HG02623 (cell line): Measurements from ENCODE around the gene ELOA2.
A peak's percentile ranks its signal among the peaks of the same experiment; 100 is the strongest.
"Not testable (repeated sequence)": the region's sequence is repeated elsewhere in the genome, so short reads cannot be mapped to it uniquely, and the experiment has no call there.

Experiments used
- ATAC-seq: cut with Tn5 transposase; IDR thresholded peaks from one replicate; pipeline ENCODE4 v1.9.1; 2021; ENCODE audit warnings: moderate library complexity; ENCODE audit not compliant: unreplicated experiment

Gene ELOA2

GRCh38 chr18:47035156-47035671 is at the start of gene ELOA2:
ELOA2 (minus strand) TSS chr18:47035621; CDS start chr18:47035264, 357 bp downstream.
- no peak for ATAC-seq

- ATAC-seq: no peak
These were observed 46.2 kb upstream of the ELOA2 start for GRCh38 chr18:47081578-47081977.

DNA sequence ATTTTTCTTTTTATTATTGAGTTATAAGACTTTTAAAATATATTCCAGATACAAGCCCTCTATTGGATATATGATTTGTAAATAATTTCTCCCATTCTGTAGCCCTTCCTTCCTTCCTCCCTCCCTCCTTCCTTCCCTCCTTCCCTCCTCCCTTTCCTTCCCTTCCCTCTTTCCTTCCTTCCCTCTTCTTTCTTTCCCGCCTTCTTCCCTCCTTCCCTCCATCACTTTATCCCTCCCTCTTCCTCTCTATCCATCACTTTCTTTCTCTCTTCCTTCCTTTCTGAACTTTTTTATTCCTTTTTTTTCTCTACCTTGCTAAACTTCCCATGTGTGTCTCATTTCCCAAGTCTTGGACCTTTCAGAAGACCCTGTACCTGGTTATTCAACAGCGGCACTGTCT is 45.5 kb upstream of the ELOA2 start:
- ATAC-seq: no peak

- no peak for ATAC-seq
These were observed 41.7 kb upstream of the ELOA2 start for GRCh38 chr18:47077111-47077510.

GRCh38 chr18:47075098-47075883 is 39.9 kb upstream of the ELOA2 start:
- no peak for ATAC-seq

DNA sequence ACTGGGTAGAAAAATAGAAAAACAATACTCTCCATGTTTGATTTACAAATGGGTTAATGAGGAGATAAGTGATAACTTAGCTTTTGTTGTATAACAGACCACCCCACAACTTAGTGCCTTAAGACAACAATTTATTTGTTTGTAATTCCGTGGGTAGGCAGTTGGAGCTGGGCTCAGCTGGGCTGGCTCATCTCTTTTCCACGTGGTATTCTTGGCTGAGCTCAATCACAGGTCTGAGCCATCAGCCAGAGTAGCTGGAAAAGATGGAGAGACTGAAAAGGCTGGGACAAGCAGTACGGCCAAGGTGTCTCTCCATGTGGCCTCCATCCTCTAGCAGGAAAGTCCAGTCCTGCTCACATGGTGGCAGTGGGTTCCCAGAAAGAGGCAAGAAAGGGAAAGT is 32.2 kb upstream of the ELOA2 start:
- no peak for ATAC-seq

GRCh38 chr18:47063096-47063495 is 27.7 kb upstream of the ELOA2 start:
- no peak for ATAC-seq

- ATAC-seq: no peak
These were observed 27.1 kb upstream of the ELOA2 start for GRCh38 chr18:47062471-47062870.

DNA sequence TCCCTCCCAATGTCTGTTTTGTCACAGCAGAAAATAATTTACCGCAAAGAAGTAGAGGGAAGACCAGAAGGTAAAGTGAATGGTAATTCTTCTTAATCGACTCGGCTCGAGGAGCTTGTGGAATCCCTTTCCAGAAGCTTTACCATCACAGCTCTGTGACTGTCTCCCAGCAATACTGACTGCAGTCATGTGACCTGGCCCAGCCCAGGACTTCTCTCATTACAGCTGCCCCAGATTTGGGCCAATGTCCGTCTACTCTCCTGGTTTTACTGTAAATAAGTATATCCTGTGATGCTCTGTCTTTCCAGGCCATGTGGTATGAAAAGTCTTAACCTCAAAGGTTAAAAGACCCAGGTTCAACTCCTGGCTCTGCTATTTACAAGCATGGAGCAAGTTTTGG is 18.9 kb upstream of the ELOA2 start:
- ATAC-seq: no peak

DNA sequence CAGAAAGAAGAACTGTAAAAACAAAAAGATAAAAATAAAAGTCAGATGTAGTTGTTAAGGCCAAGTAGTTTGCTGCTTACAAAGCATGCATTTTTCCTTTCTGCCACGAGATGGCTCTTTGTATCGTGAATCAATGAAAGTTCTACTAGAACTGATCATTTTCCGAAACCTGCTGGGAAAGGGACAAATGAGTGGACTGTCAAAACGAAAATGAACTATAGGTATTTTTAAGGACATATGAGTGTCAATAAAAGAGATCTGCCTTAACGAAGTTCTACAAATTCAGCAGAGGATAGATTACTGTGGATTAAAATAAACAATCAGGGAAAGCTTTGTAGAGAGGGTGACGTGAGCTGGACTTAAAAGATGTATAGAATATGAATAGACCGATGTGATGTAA is 15.0 kb upstream of the ELOA2 start:
- no peak for ATAC-seq

- no peak for ATAC-seq
These were observed 5.6 kb upstream of the ELOA2 start for GRCh38 chr18:47040982-47041381.

- peak; percentile 52 for ATAC-seq
These were observed 1.6 kb upstream of the ELOA2 start for GRCh38 chr18:47036927-47037578.

- no peak for ATAC-seq
These were observed 965 bp upstream of the ELOA2 start for GRCh38 chr18:47036298-47036874.

GRCh38 chr18:47034591-47034990 is 830 bp downstream of the ELOA2 start:
- ATAC-seq: not testable (repeated sequence)

GRCh38 chr18:47032945-47033344 is 2.5 kb downstream of the ELOA2 start:
- no peak for ATAC-seq

DNA sequence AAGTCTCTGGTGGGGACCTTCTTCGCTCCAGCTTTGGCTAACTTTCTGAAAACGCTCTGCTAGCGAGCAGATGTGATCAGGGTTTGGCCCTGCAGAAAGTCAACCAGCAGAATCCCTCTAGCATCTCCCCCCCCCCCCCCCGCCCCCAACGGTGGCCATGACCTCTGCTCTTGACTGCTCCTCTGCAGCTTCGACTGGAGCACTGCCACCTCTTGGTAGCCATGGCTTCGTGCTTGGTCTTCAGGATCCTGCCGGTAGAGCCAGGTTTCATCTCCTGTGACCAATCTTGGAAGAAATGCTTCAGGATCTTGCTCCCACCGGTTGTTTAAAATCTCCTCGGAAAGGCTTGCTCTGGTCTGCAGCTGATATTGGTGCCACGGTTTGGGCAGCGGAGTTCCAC is 4.5 kb downstream of the ELOA2 start:
- ATAC-seq: not testable (repeated sequence)

DNA sequence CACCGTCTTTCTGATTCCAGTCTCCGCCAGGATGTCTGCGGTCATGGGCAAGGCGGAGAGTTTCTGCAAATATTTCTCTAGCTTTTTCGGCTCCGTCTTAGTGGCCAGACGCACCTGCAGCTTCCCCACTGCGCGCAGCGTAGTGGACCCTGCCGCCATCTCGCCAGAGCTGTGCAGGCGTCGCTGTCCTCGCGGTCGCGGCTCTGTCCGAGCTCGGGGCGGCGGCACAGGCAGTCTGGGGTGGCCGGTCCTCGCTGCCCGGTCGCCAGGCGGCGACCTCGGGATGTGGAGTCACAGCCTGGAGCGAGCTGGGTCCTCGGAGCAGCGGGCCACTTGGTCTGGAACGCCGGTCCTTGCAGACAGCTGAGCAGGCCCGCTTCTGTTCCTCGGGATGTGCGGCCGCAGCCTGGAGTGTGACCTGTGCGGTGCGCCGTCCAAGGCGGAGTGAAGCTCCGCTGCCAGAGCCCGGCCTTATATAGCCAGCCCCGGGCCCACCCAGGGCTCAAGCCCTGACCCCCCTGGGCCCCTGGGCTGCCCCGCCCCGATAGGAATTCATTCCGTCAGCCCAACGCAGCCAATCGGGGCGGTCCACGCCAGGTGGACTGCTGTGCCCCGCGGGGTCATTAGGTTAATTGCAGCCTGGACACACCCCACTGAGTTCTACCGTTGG is 5.6 kb downstream of the ELOA2 start:
- ATAC-seq: not testable (repeated sequence)

- not testable (repeated sequence) for ATAC-seq
These were observed 6.7 kb downstream of the ELOA2 start for GRCh38 chr18:47028738-47029137.

- ATAC-seq: not testable (repeated sequence)
These were observed 9.8 kb downstream of the ELOA2 start for GRCh38 chr18:47025557-47026174.

- not testable (repeated sequence) for ATAC-seq
These were observed 11.5 kb downstream of the ELOA2 start for GRCh38 chr18:47023769-47024465.
